Activated CD4-positive, alpha-beta T cell treated with anti-CD3 and anti-CD28 coated beads, Interleukin-2, amount 10 ng/mL, durations not matched to agents 7 days and 5 days (primary cell): Measurements from ENCODE around the gene PARP3. TPM values are rescaled to one million over a fixed set of nuclear protein-coding genes. Genes with fewer than 3 reads are reported as not detected.

Experiments used
- CTCF ChIA-PET: fragments of 350-600 bp; sonication (Branson Sonifier 250); formaldehyde crosslinking; loops from one replicate; lab custom pipeline; 2021; ENCODE audit warnings: antibody characterized with exemption; lab: Charles Lee
- POLR2A ChIA-PET: fragments of 350-600 bp; sonication (Branson Sonifier 250); formaldehyde crosslinking; loops from one replicate; lab custom pipeline; 2021; ENCODE audit warnings: antibody characterized with exemption; lab: Charles Lee
- DNase-seq: peaks from one replicate; pipeline ENCODE4 v3.0.0-alpha.2; 2020
- H3K27ac Mint-ChIP-seq: one replicate; pipeline ENCODE4 v1.8.0; 2021; ENCODE audit warnings: mild to moderate bottlenecking, moderate library complexity, mixed read lengths
- H3K27me3 Mint-ChIP-seq: one replicate; pipeline ENCODE4 v1.8.0; 2021; ENCODE audit warnings: mixed read lengths
- H3K36me3 Mint-ChIP-seq: one replicate; pipeline ENCODE4 v1.8.0; 2021; ENCODE audit warnings: low read depth, mixed read lengths
- H3K4me1 Mint-ChIP-seq: one replicate; pipeline ENCODE4 v1.8.0; 2021; ENCODE audit warnings: mixed read lengths
- H3K4me3 Mint-ChIP-seq: one replicate; pipeline ENCODE4 v1.8.0; 2021; ENCODE audit warnings: mild to moderate bottlenecking, moderate library complexity, mixed read lengths
- H3K9me3 Mint-ChIP-seq: one replicate; pipeline ENCODE4 v1.8.0; 2021; ENCODE audit warnings: mixed read lengths
- total RNA-seq, 2 experiments: library from RNA; stranded (reverse); gene quantifications; one replicate each; pipeline ENCODE4 v1.2.3, GENCODE V29; 2021

The PARP3 gene
- total RNA-seq, 2 experiments from 2014 or later = 22.1 to 22.9 TPM

GRCh38 chr3:51935886-51936755 is 6.0 kb upstream of the PARP3 start:
- DNase-seq = no peak
- Mint-ChIP-seq H3K27me3 (no peaks in the 10 kb centered on the region), H3K4me1 (peaks cover 27% of the 10 kb centered on the region), H3K9me3 (no peaks in the 10 kb centered on the region), H3K27ac (no peak overlapping the region), H3K36me3 (peaks cover 23% of the 10 kb centered on the region), H3K4me3 (no peak overlapping the region)
- ChIA-PET CTCF (interaction anchor here (1.4 kb wide), 1 partner anchor 38 kb away, joined by 5 read pairs; the partner anchor contains the start of gene ABHD14B), POLR2A (no interaction called here)

GRCh38 chr3:51937014-51937413 is 5.1 kb upstream of the PARP3 start:
- Mint-ChIP-seq H3K27ac (no peak overlapping the region), H3K27me3 (no peaks in the 10 kb centered on the region), H3K36me3 (peaks cover 23% of the 10 kb centered on the region), H3K9me3 (no peaks in the 10 kb centered on the region), H3K4me1 (peaks cover 29% of the 10 kb centered on the region), H3K4me3 (no peak overlapping the region)
- DNase-seq = no peak
- CTCF ChIA-PET = interaction anchor here (1.3 to 1.4 kb wide), 2 partner anchors 27 to 37 kb away, joined by 4 to 5 read pairs; partner anchors contain the start of gene ABHD14B
- POLR2A ChIA-PET = interaction anchor here (0.6 kb wide), 1 partner anchor 36 kb away, joined by 3 read pairs; no protein-coding TSS in a partner anchor

GRCh38 chr3:51937611-51938450 is 4.3 kb upstream of the PARP3 start:
- Mint-ChIP-seq H3K36me3 (peaks cover 23% of the 10 kb centered on the region), H3K27ac (no peak overlapping the region), H3K4me3 (no peak overlapping the region), H3K27me3 (no peaks in the 10 kb centered on the region), H3K9me3 (no peaks in the 10 kb centered on the region), H3K4me1 (peaks cover 35% of the 10 kb centered on the region)
- ChIA-PET CTCF (interaction anchor here (1.3 kb wide), 1 partner anchor 26 kb away, joined by 4 read pairs; no protein-coding TSS in a partner anchor), POLR2A (interaction anchor here (0.6 kb wide), 1 partner anchor 35 kb away, joined by 3 read pairs; no protein-coding TSS in a partner anchor)
- no peak for DNase-seq

GRCh38 chr3:51938780-51939425 is 3.3 kb upstream of the PARP3 start:
- CTCF ChIA-PET = no interaction called here

GRCh38 chr3:51940648-51941462 is 1.3 kb upstream of the PARP3 start:
- ChIA-PET CTCF (interaction anchor here (0.6 to 3.4 kb wide), 28 partner anchors 8 to 254 kb away, joined by 3 to 46 read pairs (median 4); partner anchors contain the start of genes ABHD14A, ABHD14B, ACY1 and DUSP7), POLR2A (no interaction called here)
- peaks cover 45% of the 10 kb centered on the region for H3K4me1 Mint-ChIP-seq
- H3K4me3 Mint-ChIP-seq = peak overlapping the region; percentile 92
- no peaks in the 10 kb centered on the region for H3K27me3 Mint-ChIP-seq
- peaks cover 17% of the 10 kb centered on the region for H3K36me3 Mint-ChIP-seq
- H3K27ac Mint-ChIP-seq = peak overlapping the region; percentile 52
- no peaks in the 10 kb centered on the region for H3K9me3 Mint-ChIP-seq
- peak; percentile 5 for DNase-seq

More at GRCh38 chr3:51938780-51939425, 3.3 kb upstream of the PARP3 start:
- Mint-ChIP-seq H3K9me3 (no peaks in the 10 kb centered on the region), H3K4me3 (no peak overlapping the region), H3K27me3 (no peaks in the 10 kb centered on the region), H3K27ac (no peak overlapping the region), H3K4me1 (peaks cover 42% of the 10 kb centered on the region), H3K36me3 (peaks cover 23% of the 10 kb centered on the region)
- POLR2A ChIA-PET = no interaction called here
- no peak for DNase-seq

- ChIA-PET POLR2A (no interaction called here), CTCF (interaction anchor here (0.6 to 3.4 kb wide), 28 partner anchors 8 to 255 kb away, joined by 3 to 46 read pairs (median 4); partner anchors contain the start of genes ABHD14A, ABHD14B, ACY1 and DUSP7)
- DNase-seq = no peak
- Mint-ChIP-seq H3K27me3 (no peaks in the 10 kb centered on the region), H3K9me3 (no peaks in the 10 kb centered on the region), H3K4me3 (peak overlapping the region; percentile 92), H3K36me3 (peaks cover 17% of the 10 kb centered on the region), H3K27ac (peak overlapping the region; percentile 79), H3K4me1 (peaks cover 45% of the 10 kb centered on the region)
Measured at GRCh38 chr3:51941463-51941797, 733 bp upstream of the PARP3 start.

- Mint-ChIP-seq H3K36me3 (peaks cover 8% of the 10 kb centered on the region), H3K4me1 (peaks cover 44% of the 10 kb centered on the region), H3K4me3 (peak overlapping the region; percentile 92), H3K27me3 (no peaks in the 10 kb centered on the region), H3K27ac (peak overlapping the region; percentile 92), H3K9me3 (no peaks in the 10 kb centered on the region)
- peak; percentile 72 for DNase-seq
- POLR2A ChIA-PET = interaction anchor here (1.0 kb wide), 1 partner anchor 53 kb away, joined by 3 read pairs; the partner anchor contains the start of gene RPL29
- CTCF ChIA-PET = interaction anchor here (0.6 to 3.4 kb wide), 25 partner anchors 10 to 506 kb away, joined by 3 to 46 read pairs (median 4); partner anchors contain the start of genes ABHD14A, ABHD14B, DUSP7 and GPR62
Measured at GRCh38 chr3:51942603-51943450, 664 bp downstream of the PARP3 start.

- DNase-seq = peak; percentile 5
- no peaks in the 10 kb centered on the region for H3K9me3 Mint-ChIP-seq
- peaks cover 37% of the 10 kb centered on the region for H3K4me1 Mint-ChIP-seq
- peak overlapping the region; percentile 92 for H3K27ac Mint-ChIP-seq
- ChIA-PET POLR2A (no interaction called here), CTCF (interaction anchor here (0.7 to 3.4 kb wide), 9 partner anchors 9 to 202 kb away, joined by 3 to 46 read pairs (median 4); partner anchors contain the start of genes ABHD14A, ABHD14B and GPR62)
- peaks cover 6% of the 10 kb centered on the region for H3K36me3 Mint-ChIP-seq
- peak overlapping the region; percentile 92 for H3K4me3 Mint-ChIP-seq
- no peaks in the 10 kb centered on the region for H3K27me3 Mint-ChIP-seq
Measured at GRCh38 chr3:51943451-51944391, 1.6 kb downstream of the PARP3 start.

- POLR2A ChIA-PET = no interaction called here
- H3K27ac Mint-ChIP-seq = peak overlapping the region; percentile 76
Measured at GRCh38 chr3:51944451-51945021, 2.4 kb downstream of the PARP3 start.

More at GRCh38 chr3:51944451-51945021, 2.4 kb downstream of the PARP3 start:
- CTCF ChIA-PET = interaction anchor here (0.7 to 2.1 kb wide), 3 partner anchors 18 to 57 kb away, joined by 4 to 7 read pairs (median 6); partner anchors contain the start of genes ABHD14A and ABHD14B
- no peak overlapping the region for H3K4me3 Mint-ChIP-seq
- no peaks in the 10 kb centered on the region for H3K27me3 Mint-ChIP-seq
- peaks cover 2% of the 10 kb centered on the region for H3K36me3 Mint-ChIP-seq
- no peaks in the 10 kb centered on the region for H3K9me3 Mint-ChIP-seq
- peaks cover 32% of the 10 kb centered on the region for H3K4me1 Mint-ChIP-seq
- peak; percentile 5 for DNase-seq
